SIG-M5 (cell line): ENCODE data around the gene TDRD12.

Experiments used
- DNase-seq: peaks from one replicate; lab custom pipeline; 2025; lab: John Stamatoyannopoulos, UW

The TDRD12 gene

GRCh38 chr19:32809754-32810153, 90.2 kb downstream of the TDRD12 start:
- DNase-seq, result no peak

DNA sequence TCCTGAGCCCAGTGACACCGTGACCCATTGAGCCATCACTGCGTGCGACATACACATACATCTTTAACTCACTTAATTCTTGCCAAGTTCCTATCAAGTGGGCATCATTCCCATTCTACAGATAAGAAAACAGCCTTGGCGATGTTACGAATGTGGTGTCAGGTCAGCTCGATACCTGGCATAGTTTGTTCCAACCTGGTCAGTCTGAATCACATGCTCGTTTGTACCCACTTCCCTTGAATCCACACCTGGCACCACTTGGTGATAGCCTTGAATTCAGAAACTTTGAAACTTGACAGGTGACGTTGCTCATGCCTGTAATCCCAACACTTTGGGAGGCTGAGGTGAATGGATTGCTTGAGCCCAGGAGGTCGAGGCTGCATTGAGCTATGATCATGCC, 90.9 kb downstream of the TDRD12 start:
- DNase-seq, result no peak

DNA sequence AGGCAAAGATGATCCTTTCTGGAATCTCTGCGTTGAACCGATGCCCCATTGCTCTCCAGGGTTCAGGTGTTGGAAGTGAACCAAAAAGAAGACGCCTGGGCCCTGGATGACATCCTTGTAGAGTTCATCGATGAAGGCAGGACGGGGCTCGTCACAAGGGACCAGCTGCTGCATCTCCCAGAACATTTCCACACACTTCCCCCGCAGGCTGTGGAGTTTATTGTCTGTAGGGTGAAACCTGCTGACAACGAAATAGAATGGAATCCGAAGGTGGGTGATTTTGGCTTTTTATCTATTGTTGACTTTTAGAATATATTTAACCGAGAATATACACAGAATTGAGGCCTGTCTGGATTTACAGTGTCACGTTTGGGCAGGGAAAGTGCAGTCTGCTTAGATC, 91.6 kb downstream of the TDRD12 start:
- no peak for DNase-seq

DNA sequence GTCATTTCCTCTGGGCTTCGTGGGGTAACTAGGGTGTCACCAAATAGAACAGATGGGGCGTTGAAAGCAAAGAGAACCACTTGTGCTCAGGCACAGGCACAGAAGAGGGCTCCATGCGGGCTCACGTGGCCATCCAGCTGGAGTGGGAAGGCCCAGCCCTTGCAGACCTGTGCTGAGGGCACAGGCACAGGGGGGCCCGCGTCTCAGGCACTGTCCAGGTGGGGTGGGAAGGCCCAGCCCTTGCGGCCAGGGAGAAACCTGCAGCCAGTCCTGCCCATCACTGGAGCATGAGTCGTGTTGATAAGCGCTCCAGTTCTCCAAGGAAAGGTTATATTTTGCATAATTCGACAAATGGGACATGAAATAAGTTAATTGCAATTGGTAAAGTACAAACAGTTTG, 92.5 kb downstream of the TDRD12 start:
- no peak for DNase-seq

- DNase-seq, result no peak
Measured at GRCh38 chr19:32812571-32812970, 93.0 kb downstream of the TDRD12 start.

DNA sequence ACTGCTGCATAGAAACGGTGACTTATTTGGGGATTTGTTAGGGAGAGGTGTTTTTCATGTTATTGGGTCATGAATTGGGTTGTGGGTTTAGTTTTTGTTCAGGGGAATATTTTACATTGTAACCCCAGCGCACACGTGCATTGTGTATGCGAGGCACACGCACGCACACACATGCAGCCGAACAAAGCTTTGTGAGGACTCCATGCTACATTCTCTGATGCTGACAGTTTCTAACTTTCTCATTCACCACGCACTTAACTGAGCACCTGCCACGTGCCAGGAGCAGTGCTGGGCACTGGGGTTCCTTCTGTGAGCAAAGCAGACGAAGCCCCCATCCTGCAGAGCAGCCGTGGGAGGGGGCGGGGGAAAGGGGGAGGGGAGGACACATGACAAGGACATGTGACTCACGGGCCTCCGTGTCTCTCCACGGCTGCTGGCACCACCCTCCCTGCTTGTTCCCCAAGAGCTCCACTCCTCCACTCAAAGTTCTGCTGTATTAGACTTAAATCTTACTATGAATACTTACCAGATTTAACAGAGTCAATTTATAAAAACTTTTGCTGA, 94.4 kb downstream of the TDRD12 start:
- DNase-seq, result no peak

DNA sequence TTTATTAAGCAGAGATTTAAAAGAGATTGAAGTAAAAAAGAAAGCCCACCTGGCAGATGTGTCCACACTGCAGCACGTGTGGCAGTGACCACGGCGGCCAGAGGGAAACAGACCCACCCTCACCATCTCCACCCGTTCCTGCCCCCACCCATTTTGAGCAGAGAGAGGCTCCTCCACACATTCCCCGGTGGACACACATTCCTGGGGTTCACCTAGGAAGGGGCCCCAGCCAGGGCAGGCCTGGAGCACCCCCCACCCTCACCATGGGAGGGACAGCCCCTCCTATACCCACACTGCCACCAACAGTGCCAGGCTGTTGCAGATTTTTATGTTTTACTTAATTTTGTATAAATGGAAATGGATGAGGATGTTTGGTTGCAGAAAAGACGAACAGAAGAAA, 95.1 kb downstream of the TDRD12 start:
- no peak for DNase-seq

- no peak for DNase-seq
Measured at GRCh38 chr19:32816555-32817099, 97.1 kb downstream of the TDRD12 start.

- DNase-seq, result no peak
Measured at GRCh38 chr19:32817569-32818476, 98.3 kb downstream of the TDRD12 start.

DNA sequence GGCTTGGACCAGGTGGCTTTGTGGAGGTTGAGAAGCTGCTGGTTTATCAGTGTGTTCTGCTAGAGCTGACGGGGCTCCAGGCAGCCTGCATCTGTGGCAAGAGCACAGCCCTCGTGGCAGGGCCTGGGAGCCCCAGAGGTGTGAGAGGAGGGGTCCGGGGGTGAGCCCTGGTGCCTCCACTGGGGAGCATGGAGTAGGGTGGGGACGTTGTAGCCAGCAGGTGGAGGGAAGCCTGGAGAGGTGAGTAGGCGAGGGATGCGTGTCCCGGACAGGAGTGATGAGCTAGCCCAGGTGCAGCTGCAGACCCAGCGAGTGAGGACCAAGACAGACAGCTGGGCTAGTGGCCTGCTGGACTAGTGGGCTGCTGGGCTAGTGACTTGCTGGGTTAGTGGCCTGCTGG, 99.0 kb downstream of the TDRD12 start:
- no peak for DNase-seq

DNA sequence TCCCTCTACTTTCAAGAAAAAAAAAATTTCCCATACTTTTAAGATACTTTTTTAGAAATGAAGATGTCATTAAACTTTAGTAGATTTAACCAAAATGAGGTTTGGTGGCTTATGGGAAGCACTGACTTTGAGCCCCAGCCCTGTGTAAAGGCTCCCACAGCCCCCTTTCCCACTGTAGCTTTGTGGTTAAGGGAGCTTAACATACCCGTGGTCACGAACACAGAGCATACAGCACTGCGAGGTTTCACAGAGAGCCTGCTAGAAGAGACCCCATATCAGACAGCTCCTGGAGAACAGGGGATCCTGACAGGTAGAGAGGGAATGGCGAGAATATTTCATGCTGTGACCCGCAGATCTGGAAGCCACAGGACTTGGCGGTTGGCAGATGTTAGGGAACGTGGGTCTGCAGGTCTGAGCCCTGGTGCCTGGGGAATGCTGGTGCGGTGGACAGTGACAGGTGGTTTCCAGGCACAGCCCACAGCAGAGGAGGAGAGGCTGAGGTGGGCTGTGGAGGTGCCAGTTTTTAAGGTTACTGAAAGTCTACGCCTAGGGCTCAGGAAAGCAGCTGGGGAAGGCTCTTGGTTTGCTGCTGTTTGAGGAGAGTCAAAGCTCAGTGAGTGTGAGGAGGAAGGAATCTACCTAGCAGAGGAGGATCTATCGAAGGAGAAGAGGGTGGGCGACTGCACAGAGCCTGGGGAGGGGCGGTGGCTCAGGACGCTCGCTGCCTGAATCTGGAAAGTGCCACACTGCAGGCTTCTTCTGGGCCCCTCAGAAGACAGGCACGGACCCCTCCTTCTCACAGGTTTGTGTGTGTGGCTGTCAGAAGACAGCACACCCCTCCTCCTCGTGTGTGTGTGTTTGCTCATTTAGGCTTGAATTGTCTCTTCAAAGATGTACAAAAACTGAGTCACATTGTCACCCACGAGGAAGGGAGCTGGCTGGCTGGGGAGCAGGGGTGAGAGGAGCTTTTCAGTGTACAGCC, 100.1 kb downstream of the TDRD12 start:
- DNase-seq, result no peak

DNA sequence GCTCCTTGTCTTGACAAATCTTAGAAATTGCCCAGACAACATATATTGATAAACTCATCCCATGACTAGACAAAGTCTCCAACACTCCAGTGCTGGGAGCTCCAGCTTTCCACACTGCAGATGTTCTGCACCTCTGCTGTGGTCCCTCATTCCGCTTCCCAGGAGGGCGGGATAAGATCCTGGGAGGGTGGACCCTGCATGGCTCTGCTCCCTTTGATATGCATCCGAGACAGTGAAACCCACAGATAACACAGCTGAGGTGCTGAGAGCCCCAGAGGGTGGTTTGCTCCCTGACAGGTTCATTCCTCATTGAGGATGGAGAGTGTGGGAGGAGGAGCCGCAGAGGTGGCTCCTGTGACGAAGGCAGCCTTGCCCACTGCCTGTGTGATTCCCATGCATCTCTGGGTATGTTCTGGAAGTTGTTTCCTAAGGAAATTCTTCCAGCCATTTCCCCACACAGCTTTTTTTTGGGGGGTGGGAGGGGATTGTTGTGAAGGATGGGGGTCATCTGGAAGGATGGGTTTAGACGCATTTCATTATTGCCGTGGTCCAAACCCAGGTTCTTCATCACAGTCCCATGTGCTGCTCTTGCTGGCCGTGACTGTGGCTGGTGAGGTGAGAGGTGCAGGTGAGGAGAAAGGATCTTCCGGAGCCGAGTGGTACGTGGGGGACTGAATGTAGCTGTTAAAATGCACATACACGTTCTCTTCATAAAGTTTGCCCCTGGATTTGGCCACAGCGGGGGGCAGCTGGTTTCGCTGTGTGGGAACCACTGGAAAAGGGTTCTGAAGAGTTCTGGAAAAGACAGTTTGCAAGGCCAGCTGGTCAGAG, 103.6 kb downstream of the TDRD12 start:
- DNase-seq, result no peak

DNA sequence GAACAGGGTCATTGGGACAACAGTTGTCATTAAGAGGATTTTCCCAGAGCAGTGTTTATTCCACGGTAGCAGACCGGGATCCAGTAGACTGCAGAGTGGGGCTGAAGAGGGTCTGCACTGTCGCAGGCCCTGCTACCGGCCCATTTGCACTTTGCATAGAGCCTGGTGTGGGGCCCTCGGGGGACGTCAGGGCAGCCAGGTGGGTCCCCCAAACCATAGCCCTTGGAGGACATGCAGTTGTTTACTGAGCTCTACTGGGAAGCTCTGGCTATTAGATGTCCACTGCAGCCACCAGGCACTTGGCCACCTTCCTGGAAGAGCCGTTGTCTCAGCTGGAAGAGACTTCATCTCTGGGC, 104.2 kb downstream of the TDRD12 start:
- no peak for DNase-seq

GRCh38 chr19:32824191-32824751, 104.7 kb downstream of the TDRD12 start:
- no peak for DNase-seq

DNA sequence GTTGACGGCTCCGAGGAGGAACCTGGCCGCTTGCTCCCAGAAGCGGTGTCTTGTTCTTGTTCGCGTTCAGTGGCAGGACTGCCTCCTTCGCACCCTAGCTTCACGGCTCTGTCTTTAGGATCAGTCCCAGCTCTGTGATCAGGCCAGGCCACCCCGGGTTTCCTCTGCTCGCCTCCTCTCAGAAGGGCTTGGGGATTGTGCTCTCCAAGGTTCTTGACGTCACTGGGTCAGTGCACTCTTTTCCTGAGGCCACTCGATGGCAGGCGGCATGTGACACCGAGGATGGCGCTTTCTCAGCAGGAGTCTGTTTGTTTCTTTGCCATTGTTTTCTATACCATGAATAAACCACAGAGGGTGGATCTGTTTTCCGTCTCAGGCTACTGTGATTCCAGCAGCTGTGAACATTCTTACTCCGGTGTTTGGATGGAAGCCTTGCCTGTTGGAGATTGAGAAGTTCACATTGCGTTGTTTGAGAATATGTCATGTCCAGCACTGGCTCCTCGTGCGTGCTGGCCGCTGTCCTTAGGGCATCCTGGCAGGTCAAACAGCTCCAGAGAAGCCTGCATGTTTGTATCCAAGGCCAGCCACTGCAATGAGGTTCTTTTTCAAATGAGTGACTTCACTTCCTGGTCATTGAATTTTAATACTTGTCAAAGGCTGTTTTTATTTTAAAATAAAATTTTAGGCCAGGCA, 105.5 kb downstream of the TDRD12 start:
- DNase-seq, result no peak

DNA sequence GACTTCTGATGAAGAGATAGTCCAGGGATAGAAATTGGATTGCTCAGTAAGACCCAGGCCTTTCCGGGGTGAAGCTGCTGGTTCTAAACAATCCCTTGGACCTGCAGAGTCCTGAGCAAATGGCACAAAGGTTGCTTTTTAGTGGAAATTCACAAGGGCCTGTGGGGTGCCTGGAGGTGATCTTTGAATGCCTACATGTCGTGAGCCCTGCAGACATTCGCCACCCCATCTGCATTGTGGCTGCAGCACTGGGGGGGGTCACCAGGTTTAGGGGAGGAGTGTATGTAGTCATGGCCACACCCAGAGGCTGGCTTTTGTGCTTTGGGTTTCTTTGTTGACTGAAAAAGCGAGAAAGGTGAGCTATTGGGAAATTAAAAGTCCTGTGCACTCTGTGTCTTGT, 108.6 kb downstream of the TDRD12 start:
- no peak for DNase-seq

GRCh38 chr19:32828643-32829344, 109.2 kb downstream of the TDRD12 start:
- no peak for DNase-seq

DNA sequence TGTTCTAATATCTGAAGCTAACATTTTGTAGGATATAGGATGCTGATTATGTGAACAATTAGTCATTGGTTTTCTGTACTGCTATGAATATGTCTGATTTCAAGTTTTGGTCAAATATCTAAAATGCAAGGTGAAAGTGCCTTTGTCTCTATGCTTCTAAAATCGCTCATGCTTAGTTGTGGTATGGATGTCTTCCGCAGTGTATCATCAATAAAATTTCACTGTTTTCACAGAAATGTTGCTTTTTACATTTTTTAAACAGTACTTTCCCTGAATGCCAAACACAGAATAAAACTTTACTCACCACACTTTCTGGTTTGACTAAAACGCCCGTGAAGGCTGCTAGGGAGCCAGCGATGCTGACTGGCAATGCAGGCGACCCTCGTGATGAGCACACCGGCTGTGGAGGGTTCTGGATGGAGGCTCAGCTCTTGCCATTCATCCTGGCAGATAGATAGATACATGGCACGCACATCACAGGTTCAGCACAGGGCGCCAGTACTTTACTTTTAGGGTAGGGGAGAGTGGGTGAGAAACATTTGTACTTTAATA, 109.9 kb downstream of the TDRD12 start:
- no peak for DNase-seq

- DNase-seq, result no peak
Measured at GRCh38 chr19:32830231-32831014, 110.9 kb downstream of the TDRD12 start.
